ENCODE data around the gene ZNF41.

GRCh38 chrX:47507153-47507867, 24.3 kb upstream of the ZNF41 start:
- TF ChIP-seq POLR2A (IDR thresholded peaks at IDR 0.05) (no peak), CTCF (IDR thresholded peaks at IDR 0.05) (no peak)
